ENCODE results near the gene OR8B2.
"Not testable (repeated sequence)": the region's sequence is repeated elsewhere in the genome, so short reads cannot be mapped to it uniquely, and the experiment has no call there.

Gene OR8B2

GRCh38 chr11:124405581-124405980 lies 21.3 kb upstream of the OR8B2 start:
- no peak overlapping the region for H3K4me3 ChIP-seq (ENCODE audit: low read depth, low read length)
- no peak for DNase-seq (ENCODE audit: low read depth)
- TF ChIP-seq, protein P1, sequence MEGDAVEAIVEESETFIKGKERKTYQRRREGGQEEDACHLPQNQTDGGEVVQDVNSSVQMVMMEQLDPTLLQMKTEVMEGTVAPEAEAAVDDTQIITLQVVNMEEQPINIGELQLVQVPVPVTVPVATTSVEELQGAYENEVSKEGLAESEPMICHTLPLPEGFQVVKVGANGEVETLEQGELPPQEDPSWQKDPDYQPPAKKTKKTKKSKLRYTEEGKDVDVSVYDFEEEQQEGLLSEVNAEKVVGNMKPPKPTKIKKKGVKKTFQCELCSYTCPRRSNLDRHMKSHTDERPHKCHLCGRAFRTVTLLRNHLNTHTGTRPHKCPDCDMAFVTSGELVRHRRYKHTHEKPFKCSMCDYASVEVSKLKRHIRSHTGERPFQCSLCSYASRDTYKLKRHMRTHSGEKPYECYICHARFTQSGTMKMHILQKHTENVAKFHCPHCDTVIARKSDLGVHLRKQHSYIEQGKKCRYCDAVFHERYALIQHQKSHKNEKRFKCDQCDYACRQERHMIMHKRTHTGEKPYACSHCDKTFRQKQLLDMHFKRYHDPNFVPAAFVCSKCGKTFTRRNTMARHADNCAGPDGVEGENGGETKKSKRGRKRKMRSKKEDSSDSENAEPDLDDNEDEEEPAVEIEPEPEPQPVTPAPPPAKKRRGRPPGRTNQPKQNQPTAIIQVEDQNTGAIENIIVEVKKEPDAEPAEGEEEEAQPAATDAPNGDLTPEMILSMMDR (IDR thresholded peaks at IDR 0.05; ENCODE audit: control insufficient read depth, extremely low read depth, insufficient read depth), result no peak

GRCh38 chr11:124403186-124403585 lies 18.9 kb upstream of the OR8B2 start:
- not testable (repeated sequence) for H3K4me3 ChIP-seq (ENCODE audit: low read depth, low read length); DNase-seq (ENCODE audit: low read depth)

DNA sequence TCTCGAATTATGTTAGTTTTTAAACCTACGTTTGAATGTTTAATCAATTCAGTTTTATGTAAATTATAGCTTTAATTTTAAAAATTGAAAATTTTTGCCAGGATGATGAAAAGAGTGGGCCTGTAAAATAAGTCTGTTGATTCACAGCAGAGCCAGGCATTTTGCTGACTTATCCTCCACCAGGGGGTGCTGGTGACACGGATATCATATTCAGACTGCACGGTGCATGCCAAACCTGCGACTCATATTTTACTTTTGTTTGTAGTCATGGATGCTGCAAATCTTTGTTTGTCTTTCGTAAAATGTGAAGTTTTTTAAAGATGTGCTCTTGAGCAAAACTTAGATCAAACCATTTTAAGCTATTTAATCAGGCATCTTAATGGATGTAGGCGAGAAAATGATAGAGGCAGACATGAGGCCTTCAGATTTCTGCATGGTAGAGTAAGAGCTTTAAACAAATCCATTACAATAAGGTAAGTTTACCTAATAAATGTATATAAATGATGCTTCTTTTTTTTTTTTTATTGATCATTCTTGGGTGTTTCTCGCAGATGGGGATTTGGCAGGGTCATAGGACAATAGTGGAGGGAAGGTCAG lies 18.1 kb upstream of the OR8B2 start:
- H3K4me3 ChIP-seq (ENCODE audit: low read depth, low read length), result no peak overlapping the region
- TF ChIP-seq, protein P1 (IDR thresholded peaks at IDR 0.05; ENCODE audit: control insufficient read depth, extremely low read depth, insufficient read depth), result peak; percentile 84
- peak; percentile 48 for DNase-seq (ENCODE audit: low read depth)

- no peak within 1 kb of the TSS for H3K4me3 ChIP-seq (ENCODE audit: low read depth, low read length)
- TF ChIP-seq, protein P1 (IDR thresholded peaks at IDR 0.05; ENCODE audit: control insufficient read depth, extremely low read depth, insufficient read depth), result no peak
- no peak for DNase-seq (ENCODE audit: low read depth)
These were observed 14.6 kb upstream of the OR8B2 start, which contains the start of gene OR8B3 for GRCh38 chr11:124398924-124399323. OR8B3 (minus strand) TSS chr11:124399024; CDS start chr11:124397351, 1,673 bp downstream.

DNA sequence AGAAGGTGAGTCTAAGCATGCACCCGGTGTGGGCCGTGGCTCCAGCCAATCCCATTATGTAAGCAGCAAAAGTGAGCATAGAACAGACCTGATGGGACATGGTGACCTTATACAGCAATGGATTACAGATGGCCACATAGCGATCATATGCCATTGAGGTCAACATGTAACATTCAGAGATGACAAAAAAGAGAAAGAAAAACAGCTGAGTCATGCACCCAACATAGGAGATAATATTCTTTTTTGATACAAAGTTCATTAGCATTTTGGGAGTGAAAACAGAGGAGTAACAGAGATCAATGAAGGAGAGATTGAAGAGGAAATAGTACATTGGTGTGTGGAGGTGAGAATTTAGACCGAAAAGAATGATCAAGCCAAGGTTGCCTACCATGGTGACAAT lies 12.5 kb upstream of the OR8B2 start:
- not testable (repeated sequence) for DNase-seq (ENCODE audit: low read depth); H3K4me3 ChIP-seq (ENCODE audit: low read depth, low read length)

GRCh38 chr11:124394408-124394807 lies 10.1 kb upstream of the OR8B2 start:
- TF ChIP-seq, protein P1 (IDR thresholded peaks at IDR 0.05; ENCODE audit: control insufficient read depth, extremely low read depth, insufficient read depth), result no peak
- no peak for DNase-seq (ENCODE audit: low read depth)
- H3K4me3 ChIP-seq (ENCODE audit: low read depth, low read length), result no peak overlapping the region

DNA sequence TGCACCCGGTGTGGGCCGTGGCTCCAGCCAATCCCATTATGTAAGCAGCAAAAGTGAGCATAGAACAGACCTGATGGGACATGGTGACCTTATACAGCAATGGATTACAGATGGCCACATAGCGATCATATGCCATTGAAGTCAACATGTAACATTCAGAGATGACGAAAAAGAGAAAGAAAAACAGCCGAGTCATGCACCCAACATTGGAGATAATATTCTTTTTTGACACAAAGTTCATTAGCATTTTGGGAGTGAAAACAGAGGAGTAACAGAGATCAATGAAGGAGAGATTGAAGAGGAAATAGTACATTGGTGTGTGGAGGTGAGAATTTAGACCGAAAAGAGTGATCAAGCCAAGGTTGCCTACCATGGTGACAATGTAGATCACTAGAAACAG lies 1.4 kb downstream of the OR8B2 start:
- DNase-seq (ENCODE audit: low read depth); H3K4me3 ChIP-seq (ENCODE audit: low read depth, low read length): not testable (repeated sequence)

DNA sequence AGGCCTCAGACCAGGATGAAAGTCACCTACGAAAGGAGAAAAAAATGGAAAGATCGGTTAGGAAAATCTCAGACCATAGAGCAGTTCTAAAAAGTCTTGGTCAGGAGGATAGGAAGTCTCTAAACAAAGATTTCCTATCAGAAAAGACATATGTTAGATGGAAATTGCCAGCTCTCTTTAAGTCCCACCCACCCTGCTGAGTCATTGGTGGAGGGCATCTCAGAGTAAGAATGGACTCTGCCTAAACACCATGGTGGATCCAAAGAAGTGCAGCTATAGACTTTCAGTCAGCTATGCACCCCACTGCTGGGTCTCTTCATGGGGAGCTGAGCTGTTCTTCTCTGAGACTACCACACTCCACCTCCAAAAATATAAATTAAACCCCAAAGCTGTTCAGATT lies 3.7 kb downstream of the OR8B2 start:
- H3K4me3 ChIP-seq (ENCODE audit: low read depth, low read length), result no peak overlapping the region
- no peak for DNase-seq (ENCODE audit: low read depth)
- TF ChIP-seq, protein P1 (IDR thresholded peaks at IDR 0.05; ENCODE audit: control insufficient read depth, extremely low read depth, insufficient read depth), result no peak
